HG03460 (cell line): ENCODE data around the gene TRIM54.
"Not testable (repeated sequence)": the region's sequence is repeated elsewhere in the genome, so short reads cannot be mapped to it uniquely, and the experiment has no call there.

Source experiments
- ATAC-seq: cut with Tn5 transposase; IDR thresholded peaks from one replicate; pipeline ENCODE4 v1.9.1; 2021; ENCODE audit not compliant: unreplicated experiment

The TRIM54 gene

GRCh38 chr2:27281442-27281841, 787 bp upstream of the TRIM54 start:
- no peak for ATAC-seq

GRCh38 chr2:27282892-27283291, 663 bp downstream of the TRIM54 start:
- no peak for ATAC-seq

- ATAC-seq, result no peak
Observed at GRCh38 chr2:27284996-27285395, 2.8 kb downstream of the TRIM54 start.

- no peak for ATAC-seq
Observed at GRCh38 chr2:27285481-27285880, 3.3 kb downstream of the TRIM54 start.

- no peak for ATAC-seq
Observed at GRCh38 chr2:27288610-27289009, 6.4 kb downstream of the TRIM54 start.

- no peak for ATAC-seq
Observed at GRCh38 chr2:27290549-27290948, 8.3 kb downstream of the TRIM54 start.

- no peak for ATAC-seq
Observed at GRCh38 chr2:27291865-27292264, 9.6 kb downstream of the TRIM54 start.

DNA sequence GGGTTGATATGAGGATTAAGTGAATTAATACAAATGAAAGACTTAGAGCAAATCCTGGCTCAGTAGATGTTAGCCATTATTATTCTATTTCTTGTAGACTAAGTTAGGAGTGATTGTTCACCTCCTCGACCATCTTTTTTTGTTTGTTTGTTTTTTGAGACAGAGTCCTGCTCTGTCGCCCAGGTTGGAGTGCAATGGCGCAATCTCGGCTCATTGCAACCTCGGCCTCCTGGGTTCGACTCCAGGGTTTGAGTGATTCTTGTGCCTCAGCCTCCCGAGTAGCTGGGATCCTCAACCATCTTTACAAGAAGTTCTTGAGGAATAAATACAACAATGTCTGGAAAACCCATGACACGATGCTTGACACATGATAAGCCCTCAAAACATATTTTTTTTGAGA, 12.7 kb downstream of the TRIM54 start:
- ATAC-seq, result no peak

DNA sequence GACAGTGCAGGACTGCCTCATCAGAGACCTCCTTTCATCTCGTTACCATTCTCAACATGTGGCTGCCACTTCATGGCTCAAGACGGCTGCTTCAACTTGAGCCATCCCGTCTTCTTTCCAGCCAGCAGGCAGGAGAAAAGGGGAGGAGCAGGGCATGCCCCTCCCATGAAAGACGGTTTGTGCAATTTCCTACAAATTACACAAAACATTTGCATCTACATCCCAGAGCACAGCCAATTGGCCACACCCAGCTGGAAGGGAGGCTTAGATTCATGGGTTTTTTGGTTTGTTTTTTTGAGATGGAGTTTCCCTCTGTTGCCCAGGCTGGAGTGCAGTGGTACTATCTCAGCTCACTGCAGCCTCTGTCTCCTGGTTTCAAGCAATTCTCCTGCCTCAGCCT, 14.3 kb downstream of the TRIM54 start:
- ATAC-seq, result no peak

DNA sequence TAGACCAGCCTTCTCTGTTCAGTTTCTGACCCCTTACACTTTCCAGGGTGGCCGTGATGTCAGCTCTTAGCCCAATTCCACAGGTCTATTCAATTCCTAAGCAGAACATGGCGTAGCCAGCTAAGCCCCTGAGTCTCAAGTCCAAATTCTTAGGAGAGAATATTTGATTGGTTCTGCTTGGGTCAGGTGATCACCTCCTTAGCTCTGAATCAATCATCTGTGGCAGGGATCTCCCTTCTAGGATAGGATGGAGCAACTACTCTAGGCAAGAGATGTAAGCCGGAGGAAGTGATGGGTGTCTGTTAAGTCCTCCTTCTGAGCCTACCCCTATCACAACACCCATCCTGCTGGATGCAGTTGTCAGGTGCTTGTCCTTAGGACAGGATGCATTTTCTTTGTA, 15.0 kb downstream of the TRIM54 start:
- no peak for ATAC-seq

- no peak for ATAC-seq
Observed at GRCh38 chr2:27298391-27299080, 16.3 kb downstream of the TRIM54 start.

DNA sequence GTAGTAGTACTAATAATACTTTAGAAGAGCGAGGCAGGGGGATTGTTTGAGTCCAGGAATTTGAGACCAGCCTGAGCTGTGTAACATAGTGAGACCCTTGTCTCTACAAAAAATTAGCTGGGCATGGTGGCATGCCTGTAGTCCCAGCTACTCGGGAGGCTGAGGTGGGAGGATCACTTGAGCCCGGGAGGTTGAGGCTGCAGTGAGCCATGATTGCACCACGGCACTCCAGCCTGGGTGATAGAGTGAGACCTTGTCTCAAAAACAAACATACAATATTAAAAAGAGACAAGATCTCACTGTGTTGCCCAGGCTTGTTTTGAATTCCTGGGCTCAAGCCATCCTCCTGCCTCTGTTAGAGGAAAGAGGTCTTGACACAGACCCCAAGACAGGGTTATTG, 18.4 kb downstream of the TRIM54 start:
- ATAC-seq, result not testable (repeated sequence)

GRCh38 chr2:27303093-27304025, 21.1 kb downstream of the TRIM54 start:
- ATAC-seq, result no peak

DNA sequence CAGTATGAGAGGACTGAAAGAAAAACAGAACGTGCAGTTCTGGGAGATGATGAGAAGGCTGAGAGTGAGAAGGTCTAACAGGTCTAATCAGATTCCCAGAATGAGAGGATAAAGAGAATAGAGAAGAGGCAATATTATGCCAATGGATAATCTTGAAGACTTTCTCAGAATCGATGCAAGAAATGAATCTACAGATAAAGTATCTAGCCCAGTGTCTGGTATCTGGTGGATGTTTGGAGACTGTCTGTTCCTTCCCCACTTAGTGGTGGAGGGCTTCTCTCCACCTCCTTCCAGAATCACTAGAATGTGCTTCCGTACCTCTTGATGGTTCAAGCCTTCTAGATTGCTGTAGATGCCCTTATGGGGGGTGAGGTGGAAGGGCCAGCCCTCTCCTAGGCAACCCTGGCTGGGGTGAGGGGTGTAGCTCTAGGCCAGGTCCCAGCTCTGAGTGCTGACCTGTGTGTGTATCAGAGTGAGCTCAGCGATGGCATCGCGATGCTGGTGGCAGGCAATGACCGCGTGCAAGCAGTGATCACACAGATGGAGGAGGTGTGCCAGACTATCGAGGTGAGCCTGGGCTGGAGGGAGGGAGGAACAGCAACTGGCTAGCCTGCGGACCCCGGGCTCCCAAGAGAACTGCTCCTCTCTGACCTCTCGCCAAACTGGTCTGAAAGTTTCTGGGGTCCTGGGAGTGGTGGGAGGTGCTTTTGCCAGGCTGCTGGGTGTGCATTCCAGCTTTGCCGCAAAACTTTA, 22.4 kb downstream of the TRIM54 start:
- no peak for ATAC-seq

GRCh38 chr2:27305516-27305915, 23.3 kb downstream of the TRIM54 start:
- no peak for ATAC-seq

- ATAC-seq, result no peak
Observed at GRCh38 chr2:27306136-27306535, 23.9 kb downstream of the TRIM54 start.

GRCh38 chr2:27306573-27307286, 24.5 kb downstream of the TRIM54 start:
- no peak for ATAC-seq

GRCh38 chr2:27307287-27307544, 25.0 kb downstream of the TRIM54 start:
- ATAC-seq, result no peak

DNA sequence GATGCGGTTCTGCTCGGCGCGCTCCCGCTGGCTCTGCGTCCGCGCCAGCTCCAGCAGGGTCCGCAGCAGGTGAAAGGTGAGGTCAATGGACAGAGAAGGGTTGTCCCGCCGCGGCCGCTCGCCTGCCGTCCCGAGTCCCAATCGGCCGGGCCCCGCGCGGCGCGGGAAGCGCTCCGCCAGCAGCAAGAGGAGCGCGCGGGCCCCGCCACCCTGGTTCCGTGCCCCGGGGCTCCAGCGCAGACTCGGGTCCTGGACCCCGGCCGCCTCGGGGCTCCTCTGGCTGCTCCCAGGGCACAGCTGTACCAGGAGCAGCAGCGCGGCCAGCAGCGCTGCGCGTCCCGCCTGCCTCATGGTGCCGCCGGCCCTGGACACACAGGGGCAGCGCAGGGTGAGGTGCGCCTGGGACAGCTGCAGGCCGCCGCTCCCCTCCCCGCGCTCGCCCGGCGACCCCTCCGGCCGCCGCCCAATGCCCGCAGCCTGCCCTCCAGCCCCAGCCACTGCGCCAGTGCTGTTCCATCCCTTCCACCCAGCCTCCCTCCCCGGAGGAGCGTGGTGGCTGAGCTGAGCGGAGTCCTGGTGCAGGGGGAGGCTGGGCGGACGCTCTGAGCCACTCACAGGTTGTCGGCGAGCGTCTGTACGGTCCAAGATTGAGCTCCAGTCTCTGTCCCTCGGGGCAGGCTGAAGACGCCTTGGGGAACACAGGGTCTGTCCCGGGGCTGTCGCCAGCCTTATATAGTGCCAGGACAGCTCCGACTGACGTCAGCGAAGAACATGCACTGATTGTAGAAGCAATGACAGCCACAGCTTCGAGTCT, 25.5 kb downstream of the TRIM54 start:
- no peak for ATAC-seq

DNA sequence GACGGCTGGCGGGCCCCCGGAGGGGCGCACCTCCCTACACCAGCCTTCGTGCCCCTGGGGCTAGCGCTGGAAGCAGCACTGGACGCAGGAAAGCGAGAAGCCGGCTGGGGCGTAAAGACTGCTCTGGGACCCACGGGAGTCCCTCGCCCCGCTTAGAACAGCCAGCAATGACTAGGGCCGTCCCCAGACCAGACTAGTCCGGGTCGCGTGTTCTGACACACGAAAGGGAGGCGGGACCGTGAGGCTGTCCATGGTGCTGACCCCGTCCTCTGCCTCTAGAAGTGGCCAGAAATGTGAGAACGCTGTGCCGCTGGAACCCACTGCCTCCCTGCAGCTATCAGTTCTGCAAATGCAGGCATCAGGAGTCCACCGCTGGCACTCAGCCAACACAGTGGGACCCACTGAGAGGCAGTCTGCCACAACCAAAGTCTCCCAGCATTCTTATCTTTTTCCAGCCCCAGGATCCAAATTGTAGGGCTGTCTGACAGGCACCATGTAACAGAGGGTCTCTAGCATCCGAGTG, 26.2 kb downstream of the TRIM54 start, which contains the start of gene UCN:
UCN (minus strand) TSS at position 87 of the 523 bp plus-strand sequence. CDS start 550 bp downstream, outside the sequence.
- no peak for ATAC-seq
